H1 (cell line): Measurements from ENCODE around the gene VPS26B.

ENCODE experiments used
- CREB1 ChIP-seq: IDR thresholded peaks from 2 replicates; pipeline ENCODE4 v1.6.1; 2012; ENCODE audit warnings: inconsistent platforms
- EP300 ChIP-seq, 2 experiments: IDR thresholded peaks; 1 replicate in 1 of 2; 2 replicates in 1 of 2; pipeline ENCODE4 v1.6.1; 2011 to 2012; ENCODE audit warnings: low read depth in 2 of 2, low read length in 2 of 2, mild to moderate bottlenecking in 2 of 2, borderline replicate concordance in 1 of 2, inconsistent platforms in 1 of 2, moderate library complexity in 1 of 2
- HDAC2 ChIP-seq, 2 experiments: fragments of 300-600 bp in 1 of 2; sonication (generic) in 1 of 2; IDR thresholded peaks; 2 replicates each; pipeline ENCODE4 v1.6.1; 2011 to 2012; ENCODE audit warnings: low read depth in 2 of 2, low read length in 2 of 2, mild to moderate bottlenecking in 2 of 2, moderate library complexity in 2 of 2, borderline replicate concordance in 1 of 2, inconsistent platforms in 1 of 2
- POLR2AphosphoS5 ChIP-seq: IDR thresholded peaks from 2 replicates; pipeline ENCODE4 v1.6.1; 2011; ENCODE audit warnings: low read depth, low read length
- RBBP5 ChIP-seq: IDR thresholded peaks from 2 replicates; pipeline ENCODE4 v1.7.1; 2012; ENCODE audit warnings: low read depth, mild to moderate bottlenecking, inconsistent platforms, low read length, moderate library complexity, borderline replicate concordance
- SP1 ChIP-seq: IDR thresholded peaks from 2 replicates; pipeline ENCODE4 v1.6.1; 2011; ENCODE audit warnings: low read depth, low read length
- TF ChIP-seq, protein P1 (sequence below): IDR thresholded peaks from 2 replicates; pipeline ENCODE4 v1.6.1; 2011; ENCODE audit warnings: low read length, improper control_type of control experiment
- TF ChIP-seq, protein P2 (sequence below), 3 experiments: IDR thresholded peaks; 1 replicate in 2 of 3; 2 replicates in 1 of 3; pipeline versions ENCODE4 v1.5.1 to v1.6.1; 2011; ENCODE audit warnings: low read length in 3 of 3, mild to moderate bottlenecking in 3 of 3, inconsistent platforms in 2 of 3, low read depth in 1 of 3, moderate library complexity in 1 of 3; ENCODE audit not compliant: insufficient read depth in 1 of 3; ENCODE audit errors: control extremely low read depth in 1 of 3

DNA sequence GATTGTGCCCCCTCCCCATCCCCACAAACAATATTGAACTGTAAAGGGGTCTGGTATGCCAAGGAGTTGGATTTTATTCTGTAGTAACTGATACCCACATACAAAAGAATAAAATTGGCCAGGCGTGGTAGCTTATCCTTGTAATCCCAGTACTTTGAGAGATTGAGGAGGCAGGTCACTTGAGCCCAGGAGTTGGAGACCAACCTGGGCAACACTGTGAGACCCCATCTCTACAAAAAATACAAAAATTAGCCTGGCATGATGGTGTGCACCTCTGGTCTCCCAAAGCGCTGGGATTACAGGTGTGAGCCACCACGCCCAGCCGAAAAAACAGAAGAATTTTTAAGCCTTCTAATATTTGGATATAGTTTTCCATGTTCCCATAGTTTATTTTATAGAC, 47.5 kb downstream of the VPS26B start:
- no peak for TF ChIP-seq POLR2AphosphoS5
- TF ChIP-seq, protein P1, sequence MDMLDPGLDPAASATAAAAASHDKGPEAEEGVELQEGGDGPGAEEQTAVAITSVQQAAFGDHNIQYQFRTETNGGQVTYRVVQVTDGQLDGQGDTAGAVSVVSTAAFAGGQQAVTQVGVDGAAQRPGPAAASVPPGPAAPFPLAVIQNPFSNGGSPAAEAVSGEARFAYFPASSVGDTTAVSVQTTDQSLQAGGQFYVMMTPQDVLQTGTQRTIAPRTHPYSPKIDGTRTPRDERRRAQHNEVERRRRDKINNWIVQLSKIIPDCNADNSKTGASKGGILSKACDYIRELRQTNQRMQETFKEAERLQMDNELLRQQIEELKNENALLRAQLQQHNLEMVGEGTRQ, result no peak
- TF ChIP-seq, protein P2, sequence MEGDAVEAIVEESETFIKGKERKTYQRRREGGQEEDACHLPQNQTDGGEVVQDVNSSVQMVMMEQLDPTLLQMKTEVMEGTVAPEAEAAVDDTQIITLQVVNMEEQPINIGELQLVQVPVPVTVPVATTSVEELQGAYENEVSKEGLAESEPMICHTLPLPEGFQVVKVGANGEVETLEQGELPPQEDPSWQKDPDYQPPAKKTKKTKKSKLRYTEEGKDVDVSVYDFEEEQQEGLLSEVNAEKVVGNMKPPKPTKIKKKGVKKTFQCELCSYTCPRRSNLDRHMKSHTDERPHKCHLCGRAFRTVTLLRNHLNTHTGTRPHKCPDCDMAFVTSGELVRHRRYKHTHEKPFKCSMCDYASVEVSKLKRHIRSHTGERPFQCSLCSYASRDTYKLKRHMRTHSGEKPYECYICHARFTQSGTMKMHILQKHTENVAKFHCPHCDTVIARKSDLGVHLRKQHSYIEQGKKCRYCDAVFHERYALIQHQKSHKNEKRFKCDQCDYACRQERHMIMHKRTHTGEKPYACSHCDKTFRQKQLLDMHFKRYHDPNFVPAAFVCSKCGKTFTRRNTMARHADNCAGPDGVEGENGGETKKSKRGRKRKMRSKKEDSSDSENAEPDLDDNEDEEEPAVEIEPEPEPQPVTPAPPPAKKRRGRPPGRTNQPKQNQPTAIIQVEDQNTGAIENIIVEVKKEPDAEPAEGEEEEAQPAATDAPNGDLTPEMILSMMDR (IDR thresholded peaks at IDR 0.05; ENCODE audit: control extremely low read depth in 1 of 3, insufficient read depth in 1 of 3, low read depth in 1 of 3, low read length in 3 of 3), result no peak
- TF ChIP-seq HDAC2 (IDR thresholded peaks at IDR 0.05; ENCODE audit: borderline replicate concordance in 1 of 2, low read depth in 2 of 2, low read length in 2 of 2), result no peak
- TF ChIP-seq CREB1, result no peak
- no peak for TF ChIP-seq SP1
- no peak for TF ChIP-seq RBBP5
- no peak for TF ChIP-seq EP300 (IDR thresholded peaks at IDR 0.05; ENCODE audit: borderline replicate concordance in 1 of 2, low read depth in 2 of 2, low read length in 2 of 2)
